Measurements from ENCODE around the gene LCA5L.

- no peak for TF ChIP-seq CTCF (conservative IDR thresholded peaks at IDR 0.05; ENCODE audit: low read length)
- TF ChIP-seq EZH2phosphoT487 (IDR thresholded peaks at IDR 0.05; ENCODE audit: borderline replicate concordance, low read depth, low read length), result no peak
These were observed 6.8 kb upstream of the LCA5L start for GRCh38 chr21:39452207-39452969.

Data from OCI-LY7 (cell line).